A549 (cell line): Measurements from ENCODE around the gene TSSK6.

Experiments
- CHD4 ChIP-seq: fragments of 200-600 bp; sonication (generic); IDR thresholded peaks from 2 replicates; pipeline ENCODE4 v1.6.1; 2016; ENCODE audit warnings: antibody characterized with exemption, mild to moderate bottlenecking, borderline replicate concordance
- CTCF ChIP-seq: fragments of >200 bp; sonication (Bioruptor Twin); formaldehyde crosslinking; IDR thresholded peaks from 3 replicates; pipeline ENCODE4 v1.5.1; 2016
- HOXB13 ChIP-seq: fragments of 250-450 bp; sonication (Bioruptor Pico); IDR thresholded peaks from 2 replicates; pipeline ENCODE4 v1.5.0; 2020; ENCODE audit warnings: low read depth, mild to moderate bottlenecking, moderate library complexity
- JUN ChIP-seq, 2 experiments: fragments of >200 bp; sonication (Bioruptor Twin); formaldehyde crosslinking; IDR thresholded peaks; 2 replicates in 1 of 2; 3 replicates in 1 of 2; pipeline ENCODE4 v1.6.1; 2016 to 2017
- KDM1A ChIP-seq: fragments of 200-600 bp; sonication (generic); IDR thresholded peaks from 2 replicates; pipeline ENCODE4 v1.6.1; 2016; ENCODE audit warnings: low read depth, mild to moderate bottlenecking
- POLR2A ChIP-seq: IDR thresholded peaks from 2 replicates; pipeline ENCODE4 v1.6.1; 2012; ENCODE audit warnings: mild to moderate bottlenecking, low read length
- POLR2AphosphoS2 ChIP-seq: conservative IDR thresholded peaks from 2 replicates; pipeline ENCODE4 v1.6.1; 2012; ENCODE audit warnings: low read length, improper control_type of control experiment, inconsistent platforms
- RARB ChIP-seq: fragments of 250-450 bp; sonication (Bioruptor Pico); IDR thresholded peaks from 2 replicates; pipeline ENCODE4 v1.8.0; 2021; ENCODE audit warnings: mild to moderate bottlenecking, moderate library complexity
- SREBF2 ChIP-seq: fragments of 450-650 bp; IDR thresholded peaks from 2 replicates; pipeline ENCODE4 v1.6.1; 2014; ENCODE audit warnings: mild to moderate bottlenecking, moderate library complexity
- TF ChIP-seq, protein P1 (sequence below): fragments of 250-450 bp; sonication (Bioruptor Pico); IDR thresholded peaks from 2 replicates; pipeline ENCODE4 v1.5.0; 2021; ENCODE audit warnings: mild to moderate bottlenecking, moderate library complexity, borderline replicate concordance
- TF ChIP-seq, protein P2 (sequence below): IDR thresholded peaks from 2 replicates; pipeline ENCODE4 v1.6.1; 2012

GRCh38 chr19:19471682-19472081, 43.7 kb downstream of the TSSK6 start:
- TF ChIP-seq POLR2AphosphoS2 (no peak), POLR2A (no peak), CHD4 (no peak), CTCF (no peak), KDM1A (no peak), RARB (CRISPR knock-in tag) (no peak), SREBF2 (no peak), HOXB13 (CRISPR knock-in tag) (no peak), JUN (IDR thresholded peaks at IDR 0.05) (no peak)
- TF ChIP-seq, protein P1, sequence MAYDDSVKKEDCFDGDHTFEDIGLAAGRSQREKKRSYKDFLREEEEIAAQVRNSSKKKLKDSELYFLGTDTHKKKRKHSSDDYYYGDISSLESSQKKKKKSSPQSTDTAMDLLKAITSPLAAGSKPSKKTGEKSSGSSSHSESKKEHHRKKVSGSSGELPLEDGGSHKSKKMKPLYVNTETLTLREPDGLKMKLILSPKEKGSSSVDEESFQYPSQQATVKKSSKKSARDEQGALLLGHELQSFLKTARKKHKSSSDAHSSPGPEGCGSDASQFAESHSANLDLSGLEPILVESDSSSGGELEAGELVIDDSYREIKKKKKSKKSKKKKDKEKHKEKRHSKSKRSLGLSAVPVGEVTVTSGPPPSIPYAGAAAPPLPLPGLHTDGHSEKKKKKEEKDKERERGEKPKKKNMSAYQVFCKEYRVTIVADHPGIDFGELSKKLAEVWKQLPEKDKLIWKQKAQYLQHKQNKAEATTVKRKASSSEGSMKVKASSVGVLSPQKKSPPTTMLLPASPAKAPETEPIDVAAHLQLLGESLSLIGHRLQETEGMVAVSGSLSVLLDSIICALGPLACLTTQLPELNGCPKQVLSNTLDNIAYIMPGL (CRISPR knock-in tag) = no peak
- TF ChIP-seq, protein P2, sequence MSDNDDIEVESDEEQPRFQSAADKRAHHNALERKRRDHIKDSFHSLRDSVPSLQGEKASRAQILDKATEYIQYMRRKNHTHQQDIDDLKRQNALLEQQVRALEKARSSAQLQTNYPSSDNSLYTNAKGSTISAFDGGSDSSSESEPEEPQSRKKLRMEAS = no peak
